ENCODE measurements around the gene ID3.
"Not testable (repeated sequence)": the region's sequence is repeated elsewhere in the genome, so short reads cannot be mapped to it uniquely, and the experiment has no call there.

ID3 gene

DNA sequence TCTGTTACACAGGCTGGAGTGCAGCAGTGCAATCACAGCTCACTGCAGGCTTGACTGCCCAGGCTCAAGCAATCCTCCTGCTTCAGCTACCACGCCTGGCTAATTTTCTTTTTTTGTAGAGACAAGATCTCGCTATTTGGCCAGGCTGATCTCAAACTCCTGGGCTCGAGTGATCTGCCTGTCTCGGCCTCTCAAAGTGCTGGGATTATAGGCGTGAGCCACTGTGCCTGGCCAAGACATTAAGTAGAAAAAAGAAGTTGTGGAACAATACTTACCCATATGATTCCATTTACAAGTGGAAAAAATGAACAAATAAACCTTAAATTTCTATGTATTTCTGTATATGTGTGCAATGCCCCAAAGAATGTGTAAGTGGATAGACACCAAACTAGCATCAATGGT, 30.3 kb upstream of the ID3 start:
- no peak for DNase-seq (ENCODE audit: low read depth in 1 of 2, low spot score in 1 of 2)

DNA sequence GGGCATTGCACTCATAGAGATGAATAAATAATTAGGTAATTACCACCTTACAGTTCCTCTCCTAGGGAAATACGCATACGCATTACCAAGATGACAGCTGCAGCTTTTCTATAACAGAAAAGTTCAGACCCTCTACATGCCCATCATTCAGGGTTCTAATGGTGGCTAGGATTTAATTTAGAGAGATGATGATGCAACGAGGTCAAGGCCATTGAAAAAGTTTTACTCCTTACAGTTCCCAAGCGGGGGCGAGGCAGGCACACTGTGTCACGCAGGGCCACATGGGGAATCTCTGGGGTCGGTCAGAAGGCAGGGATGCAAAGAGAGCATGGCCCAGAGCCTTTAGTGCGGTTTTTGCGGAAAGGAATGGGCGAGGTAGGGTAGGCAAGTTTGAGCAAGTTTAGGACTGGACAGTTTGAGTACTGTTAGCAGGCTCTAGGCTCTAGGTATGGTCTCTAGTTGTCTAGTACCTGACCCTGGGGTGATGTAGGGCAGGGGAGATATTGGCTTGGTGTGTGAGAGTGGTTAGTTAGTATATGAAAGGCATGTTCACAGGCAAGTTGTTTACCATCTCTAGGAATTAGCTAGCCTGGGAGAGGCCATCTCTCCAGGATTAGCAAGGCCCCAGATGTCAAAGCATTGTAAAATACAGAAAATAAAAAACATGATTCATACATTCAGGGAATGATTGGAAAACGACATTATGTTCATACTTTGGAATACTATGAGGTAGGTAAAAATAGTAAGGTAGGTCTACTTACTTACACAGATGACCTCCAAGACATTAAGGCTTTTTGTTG, 29.6 kb upstream of the ID3 start:
- DNase-seq (ENCODE audit: low read depth in 1 of 2, low spot score in 1 of 2) = no peak

- no peak for DNase-seq (ENCODE audit: low read depth in 1 of 2, low spot score in 1 of 2)
These were observed 26.2 kb upstream of the ID3 start for GRCh38 chr1:23585321-23586022.

GRCh38 chr1:23583727-23584126, 24.4 kb upstream of the ID3 start:
- not testable (repeated sequence) for DNase-seq (ENCODE audit: low read depth in 1 of 2, low spot score in 1 of 2)

GRCh38 chr1:23582820-23583219, 23.5 kb upstream of the ID3 start:
- no peak for DNase-seq (ENCODE audit: low read depth in 1 of 2, low spot score in 1 of 2)

DNA sequence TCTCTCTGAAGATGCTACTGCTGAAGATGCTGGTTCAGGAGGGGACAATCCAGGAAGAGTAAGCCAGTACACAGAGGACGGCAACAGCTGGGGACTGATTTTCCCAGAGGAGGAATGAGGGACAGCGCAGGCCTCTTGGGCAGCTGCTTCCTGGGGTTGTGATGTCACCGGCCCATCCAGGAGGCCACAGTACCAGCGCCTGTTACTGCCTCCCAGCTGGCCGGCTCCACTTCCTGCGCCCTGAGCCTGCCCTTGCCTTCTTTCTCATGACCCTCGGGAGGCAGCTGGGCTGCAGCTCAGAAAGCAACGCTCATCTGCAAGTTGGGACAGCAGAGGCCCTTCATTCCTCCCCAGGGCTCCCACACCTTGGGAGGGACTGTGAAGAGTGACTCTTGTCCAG, 21.9 kb upstream of the ID3 start:
- no peak for DNase-seq (ENCODE audit: low read depth in 1 of 2, low spot score in 1 of 2)

DNA sequence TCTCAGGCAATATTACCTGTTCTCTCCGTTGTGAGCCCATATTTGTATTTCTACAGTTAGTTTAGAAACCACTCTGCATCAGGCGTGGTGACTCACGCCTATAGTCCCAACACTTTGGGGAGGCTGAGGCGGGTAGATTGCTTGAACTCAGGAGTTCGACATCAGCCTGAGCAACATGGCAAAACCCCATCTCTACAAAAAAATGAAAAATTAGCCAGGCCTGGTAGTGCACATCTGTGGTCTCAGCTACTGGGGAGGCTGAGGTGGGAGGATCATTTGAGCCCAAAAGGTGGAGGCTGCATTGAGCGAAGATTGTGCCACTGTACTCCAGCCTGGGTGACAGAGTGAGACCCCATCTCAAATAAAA, 19.7 kb upstream of the ID3 start:
- DNase-seq (ENCODE audit: low read depth in 1 of 2, low spot score in 1 of 2) = no peak

DNA sequence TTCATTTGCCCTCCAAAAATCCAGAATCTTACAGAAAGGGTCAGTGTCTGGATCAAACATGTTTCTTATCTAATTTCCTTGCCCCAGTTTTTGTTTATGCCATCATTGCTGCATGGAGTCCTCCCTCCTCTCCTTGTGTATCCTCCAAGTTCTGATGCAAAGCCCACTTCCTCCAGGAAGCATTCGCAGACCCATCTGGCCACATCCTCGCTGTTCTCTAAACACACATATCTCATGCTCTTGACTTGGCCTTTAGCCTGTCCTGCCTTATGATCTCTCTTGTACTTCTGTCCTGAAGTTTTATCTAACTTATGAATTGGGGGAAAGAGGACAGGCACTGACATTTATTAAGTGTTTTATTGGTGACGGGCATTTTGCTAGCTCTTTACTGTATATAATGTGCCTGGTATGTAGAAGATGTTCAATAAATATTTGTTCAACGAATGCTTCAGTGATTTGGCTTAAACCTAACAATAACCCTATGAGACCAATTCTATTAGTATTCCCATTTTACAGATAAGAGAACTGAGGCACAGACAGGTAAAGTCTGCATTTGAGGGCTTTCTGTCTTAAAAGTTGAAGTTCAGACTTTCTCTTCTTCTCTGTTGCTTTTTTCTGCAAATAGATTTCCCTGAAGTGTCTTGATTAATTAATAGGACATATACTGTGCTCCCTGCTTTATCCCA, 19.2 kb upstream of the ID3 start:
- DNase-seq (ENCODE audit: low read depth in 1 of 2, low spot score in 1 of 2) = no peak

- DNase-seq (ENCODE audit: low read depth in 1 of 2, low spot score in 1 of 2) = no peak
These were observed 18.0 kb upstream of the ID3 start for GRCh38 chr1:23577056-23578004.

DNA sequence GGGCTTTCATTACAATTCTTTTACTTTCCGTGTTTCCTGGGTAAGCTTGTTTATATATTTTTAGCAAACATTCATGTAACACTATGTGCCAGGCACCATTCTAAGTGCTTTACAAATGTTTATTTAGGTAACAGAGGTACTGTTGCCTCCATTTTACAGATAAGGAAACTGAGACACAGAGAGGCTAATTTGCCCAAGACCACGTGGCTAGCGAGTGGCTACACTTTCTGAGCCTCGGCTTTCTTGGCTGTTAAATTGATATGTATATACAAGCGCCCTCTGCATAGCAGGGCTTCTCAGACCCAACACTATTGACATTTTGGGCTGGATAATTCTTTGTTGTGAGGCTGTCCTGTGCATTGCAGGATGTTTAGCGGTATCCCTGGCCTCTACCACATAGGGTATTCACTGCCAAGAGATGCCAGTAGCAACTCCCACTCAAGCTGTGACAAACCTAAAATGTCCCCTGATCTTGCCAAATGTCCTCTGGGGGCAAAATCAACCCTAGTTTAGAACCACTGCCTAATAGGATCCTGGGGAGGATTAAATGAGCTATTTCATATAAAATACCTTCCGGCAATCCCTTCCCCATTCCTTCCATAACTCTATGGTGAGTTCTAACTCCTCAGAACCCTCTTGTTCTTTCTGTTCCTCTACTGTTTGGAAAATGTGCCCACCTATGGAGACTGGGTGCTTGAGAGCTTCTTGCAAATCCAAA, 17.2 kb upstream of the ID3 start:
- DNase-seq (ENCODE audit: low read depth in 1 of 2, low spot score in 1 of 2) = no peak

GRCh38 chr1:23575226-23575810, 16.0 kb upstream of the ID3 start:
- DNase-seq (ENCODE audit: low read depth in 1 of 2, low spot score in 1 of 2) = no peak

- DNase-seq (ENCODE audit: low read depth in 1 of 2, low spot score in 1 of 2) = no peak
These were observed 15.0 kb upstream of the ID3 start for GRCh38 chr1:23574265-23574754.

GRCh38 chr1:23573574-23574182, 14.4 kb upstream of the ID3 start:
- no peak for DNase-seq (ENCODE audit: low read depth in 1 of 2, low spot score in 1 of 2)

DNA sequence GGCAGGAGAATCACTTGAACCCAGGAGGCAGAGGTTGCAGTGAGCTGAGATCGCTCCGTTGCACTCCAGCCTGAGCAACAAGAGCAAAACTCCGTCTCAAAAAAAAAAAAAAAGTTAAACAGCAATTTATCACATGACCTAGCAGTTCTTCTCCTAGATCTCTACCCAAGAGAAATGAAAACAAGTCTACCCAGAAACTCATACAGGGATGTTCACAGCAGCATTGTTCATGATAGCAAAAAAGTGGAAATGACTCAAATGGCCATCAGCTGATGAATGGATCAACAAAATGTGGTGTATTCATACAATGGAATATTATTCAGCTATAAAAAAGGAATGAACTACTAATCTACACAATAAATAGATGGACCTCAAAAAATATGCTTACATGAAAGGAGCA, 12.2 kb upstream of the ID3 start:
- no peak for DNase-seq (ENCODE audit: low read depth in 1 of 2, low spot score in 1 of 2)

- DNase-seq (ENCODE audit: low read depth in 1 of 2, low spot score in 1 of 2) = no peak
These were observed 10.8 kb upstream of the ID3 start for GRCh38 chr1:23570001-23570691.

- no peak for DNase-seq (ENCODE audit: low read depth in 1 of 2, low spot score in 1 of 2)
These were observed 9.5 kb upstream of the ID3 start for GRCh38 chr1:23568608-23569383.

GRCh38 chr1:23567996-23568607, 8.8 kb upstream of the ID3 start:
- no peak for DNase-seq (ENCODE audit: low read depth in 1 of 2, low spot score in 1 of 2)

- DNase-seq (ENCODE audit: low read depth in 1 of 2, low spot score in 1 of 2) = no peak
These were observed 8.3 kb upstream of the ID3 start for GRCh38 chr1:23567629-23567995.
